ENCODE measurements around the gene ZNF335.
"Not testable (repeated sequence)": the region's sequence is repeated elsewhere in the genome, so short reads cannot be mapped to it uniquely, and the experiment has no call there.

The ZNF335 gene

DNA sequence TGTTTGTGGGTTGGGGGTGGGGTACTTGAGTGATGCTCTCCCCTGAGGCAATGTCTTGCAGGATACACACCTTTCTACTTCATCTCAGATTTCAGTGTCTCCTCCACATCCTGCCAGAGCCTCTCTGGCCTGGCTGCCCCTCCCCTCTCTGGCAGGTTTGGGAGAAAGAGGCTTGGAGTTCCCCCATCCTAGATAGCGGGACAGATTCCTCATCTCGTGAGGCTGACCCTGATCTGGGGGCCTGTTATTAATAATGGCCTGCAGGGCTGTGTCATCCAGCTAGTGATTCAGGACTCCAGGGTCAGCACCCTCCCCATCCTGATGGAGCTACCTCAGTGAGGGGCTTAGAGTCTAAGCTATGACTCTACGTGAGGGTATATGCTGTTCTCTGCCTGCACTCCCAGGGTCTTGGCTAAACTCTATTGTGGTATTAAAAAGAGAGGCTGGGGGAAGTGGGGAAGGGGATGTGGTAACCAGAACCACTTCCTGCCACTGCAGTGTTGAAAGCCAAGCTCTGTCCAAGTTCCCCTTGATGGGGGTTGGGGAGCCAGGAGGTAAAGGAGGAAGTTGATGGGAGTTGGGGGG is 33.0 kb upstream of the ZNF335 start:
- FAIRE-seq (no peak), DNase-seq (ENCODE audit: insufficient read length, low spot score) (no peak)

DNA sequence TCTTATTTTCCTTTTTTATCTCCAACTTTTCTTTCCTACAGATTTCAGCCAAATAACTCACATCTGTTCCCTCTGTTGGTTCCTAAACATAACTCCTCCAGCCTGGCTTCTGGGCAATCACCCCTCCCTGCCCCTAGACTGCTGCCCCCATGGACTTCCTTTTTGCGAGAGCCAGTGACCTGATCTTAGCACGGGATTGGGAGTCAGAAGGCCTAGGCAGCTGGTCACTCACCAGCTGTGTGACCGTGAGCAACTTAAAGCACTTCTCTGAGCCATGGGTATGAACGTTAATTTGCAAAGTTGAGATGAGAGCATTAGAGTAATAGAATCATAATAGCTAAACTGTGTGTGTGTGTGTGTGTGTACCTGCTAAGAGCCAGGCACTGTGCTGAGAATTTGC is 32.2 kb upstream of the ZNF335 start:
- DNase-seq (ENCODE audit: insufficient read length, low spot score) (no peak), FAIRE-seq (no peak)

DNA sequence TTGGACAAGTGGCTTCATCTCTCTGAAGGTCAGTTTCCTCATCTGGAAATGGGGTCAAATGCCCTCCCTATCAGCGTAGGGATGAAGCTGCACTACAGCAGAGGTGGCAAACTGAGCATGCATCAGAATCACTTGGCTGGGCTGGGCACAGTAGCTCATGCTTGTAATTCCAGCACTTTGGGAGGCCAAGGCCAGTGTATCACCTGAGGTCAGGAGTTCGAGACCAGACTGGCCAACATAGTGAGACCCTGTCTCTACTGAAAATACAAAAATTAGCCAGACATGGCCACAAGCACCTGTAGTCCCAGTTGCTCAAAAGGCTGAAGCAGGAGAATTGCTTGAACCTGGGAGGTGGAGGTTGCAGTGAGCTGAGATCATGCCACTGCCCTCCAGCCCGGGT is 30.0 kb upstream of the ZNF335 start:
- no peak for FAIRE-seq
- no peak for DNase-seq (ENCODE audit: insufficient read length, low spot score)

DNA sequence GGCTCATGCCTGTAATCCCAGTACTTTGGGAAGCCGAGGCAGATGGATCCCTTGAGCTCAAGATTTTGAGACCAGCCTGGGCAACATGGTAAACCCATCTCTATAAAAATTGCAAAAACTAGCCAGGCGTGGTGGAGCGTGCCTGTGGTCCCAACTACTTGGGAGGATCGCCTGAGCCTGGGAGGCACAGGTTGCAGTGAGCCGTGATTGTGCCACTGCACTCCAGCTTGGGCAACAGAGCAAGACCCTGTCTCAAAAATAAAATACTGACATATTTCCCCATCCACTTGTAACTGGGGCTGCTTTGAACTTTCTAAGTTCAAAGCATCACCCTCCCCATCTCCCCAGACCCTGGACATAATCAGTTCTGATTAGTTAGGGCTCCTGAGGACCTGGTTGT is 29.5 kb upstream of the ZNF335 start:
- DNase-seq (ENCODE audit: insufficient read length, low spot score): no peak
- FAIRE-seq: no peak

DNA sequence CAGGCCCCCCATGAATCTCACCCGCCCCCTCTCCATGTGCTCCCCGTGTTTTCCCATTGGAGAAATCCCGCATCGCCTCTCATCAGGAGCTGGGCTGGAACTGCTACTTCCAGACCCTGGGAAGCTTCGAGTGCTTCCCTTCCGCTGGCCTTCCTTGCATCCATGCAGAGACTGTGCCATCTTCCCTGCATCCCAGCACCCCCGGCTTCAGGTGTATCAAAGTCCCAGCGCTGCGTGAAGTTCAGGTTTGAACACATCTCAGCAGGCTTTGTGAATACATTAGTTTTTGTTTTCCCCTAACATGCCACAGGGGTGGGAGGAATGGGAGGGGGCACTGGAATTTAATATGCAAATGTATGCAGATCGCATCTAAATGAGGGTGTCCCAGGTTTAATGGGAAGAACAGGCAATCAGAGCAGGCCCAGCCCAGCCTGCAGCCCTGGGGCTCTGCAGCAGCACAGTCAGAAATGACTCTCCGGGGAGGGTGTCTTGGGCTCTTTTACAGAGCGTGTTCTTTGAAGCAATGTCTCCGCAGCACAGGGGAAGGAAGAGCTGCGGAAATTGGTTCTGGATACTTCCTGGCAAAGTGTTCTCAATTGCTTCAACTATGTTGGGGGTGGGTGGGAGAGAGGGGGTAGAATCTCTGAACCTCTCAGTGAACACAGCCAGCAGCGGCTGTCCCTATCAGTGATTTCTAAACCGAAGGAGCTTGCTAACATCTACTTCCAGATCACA is 28.4 kb upstream of the ZNF335 start:
- FAIRE-seq (no peak), DNase-seq (ENCODE audit: insufficient read length, low spot score) (no peak)

DNA sequence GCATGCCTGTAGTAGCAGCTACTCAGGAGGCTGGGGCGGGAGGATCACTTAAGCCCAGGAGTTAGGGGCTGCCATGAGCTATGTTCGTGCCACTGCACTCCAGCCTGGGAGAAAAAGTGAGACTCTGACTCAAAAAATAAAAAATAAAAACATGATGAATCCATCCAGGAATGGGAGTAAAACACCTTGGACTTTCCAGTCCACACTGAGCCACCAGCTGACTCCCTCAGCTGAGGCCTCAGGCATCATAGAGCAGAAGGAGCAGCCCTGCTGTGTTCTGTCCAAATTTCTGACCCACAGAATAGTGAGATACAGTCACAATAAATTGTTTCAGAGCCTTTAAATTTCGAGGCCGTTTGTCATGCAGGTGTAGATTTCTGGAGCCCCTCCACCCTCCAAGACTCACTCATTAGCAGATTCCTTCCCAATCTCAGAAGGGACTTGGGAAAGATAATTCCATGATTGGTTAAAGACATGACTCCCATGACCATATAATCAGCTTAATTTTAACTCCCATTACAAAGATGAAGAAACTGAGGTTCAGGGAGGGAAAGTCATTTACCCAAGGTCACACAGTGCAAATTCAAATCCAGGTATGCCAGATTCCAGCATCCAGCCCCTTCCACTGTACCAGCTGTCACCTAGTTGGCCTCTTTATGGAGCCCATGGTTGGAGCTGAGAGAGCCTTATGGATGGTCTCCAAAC is 27.7 kb upstream of the ZNF335 start:
- no peak for FAIRE-seq
- DNase-seq (ENCODE audit: insufficient read length, low spot score): no peak

DNA sequence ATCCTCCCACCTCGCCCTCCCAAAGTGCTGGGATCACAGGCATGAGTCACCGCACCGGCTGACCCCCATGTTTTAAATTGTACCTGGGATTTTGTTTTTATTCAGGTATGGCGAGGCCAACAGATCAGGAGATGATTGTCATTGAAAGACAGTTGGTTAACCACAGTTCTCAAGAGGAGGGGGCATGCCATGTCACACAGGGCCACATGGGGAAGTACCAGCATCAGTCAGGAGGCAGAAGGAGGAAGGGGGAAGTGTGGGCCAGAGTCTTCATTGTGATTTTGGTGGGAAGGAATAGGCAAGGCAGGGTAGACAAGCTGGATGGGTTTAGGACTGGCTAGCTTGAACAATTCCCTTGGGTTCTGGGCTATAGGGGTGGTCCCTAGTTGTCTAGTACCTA is 26.8 kb upstream of the ZNF335 start:
- FAIRE-seq (no peak), DNase-seq (ENCODE audit: insufficient read length, low spot score) (no peak)

DNA sequence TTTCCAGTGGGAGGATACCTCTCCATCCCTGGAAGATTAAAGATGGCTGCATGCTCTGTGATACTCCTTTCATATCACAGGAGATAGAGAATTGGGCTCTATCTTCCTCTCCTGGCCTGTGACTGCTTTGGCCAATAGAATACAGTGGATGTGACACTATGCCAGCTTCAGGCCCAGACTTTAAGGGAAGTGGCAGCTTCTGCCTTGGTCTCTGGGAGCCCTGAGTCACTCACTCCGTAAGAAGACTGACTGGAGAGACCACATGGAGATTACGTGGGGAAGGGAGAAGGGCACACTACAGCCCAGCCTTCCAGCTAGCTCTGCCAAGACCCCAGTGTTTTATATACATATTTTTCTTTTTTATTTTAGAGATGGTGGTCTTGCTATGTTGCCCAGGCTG is 26.3 kb upstream of the ZNF335 start:
- DNase-seq (ENCODE audit: insufficient read length, low spot score) (no peak), FAIRE-seq (no peak)

DNA sequence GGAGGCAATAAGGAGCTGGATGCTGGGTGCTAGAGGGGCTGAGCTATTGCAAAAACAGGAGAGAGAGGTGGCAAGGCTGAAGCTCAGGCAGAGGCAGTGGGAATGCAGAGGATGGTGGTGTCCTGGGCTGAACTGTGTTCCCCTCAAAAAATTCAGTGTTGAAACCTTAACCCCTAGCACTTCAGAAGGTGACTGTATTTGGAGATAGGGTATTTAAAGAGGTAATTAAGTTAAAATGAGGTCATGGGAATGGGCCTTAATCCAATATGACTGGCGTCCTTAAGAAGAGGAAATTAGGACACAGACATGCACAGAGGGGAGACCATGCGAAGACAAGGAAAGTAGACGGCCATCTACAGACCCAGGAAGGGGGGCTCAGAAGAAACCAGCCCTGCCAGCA is 25.2 kb upstream of the ZNF335 start:
- DNase-seq (ENCODE audit: insufficient read length, low spot score): no peak
- FAIRE-seq: no peak

DNA sequence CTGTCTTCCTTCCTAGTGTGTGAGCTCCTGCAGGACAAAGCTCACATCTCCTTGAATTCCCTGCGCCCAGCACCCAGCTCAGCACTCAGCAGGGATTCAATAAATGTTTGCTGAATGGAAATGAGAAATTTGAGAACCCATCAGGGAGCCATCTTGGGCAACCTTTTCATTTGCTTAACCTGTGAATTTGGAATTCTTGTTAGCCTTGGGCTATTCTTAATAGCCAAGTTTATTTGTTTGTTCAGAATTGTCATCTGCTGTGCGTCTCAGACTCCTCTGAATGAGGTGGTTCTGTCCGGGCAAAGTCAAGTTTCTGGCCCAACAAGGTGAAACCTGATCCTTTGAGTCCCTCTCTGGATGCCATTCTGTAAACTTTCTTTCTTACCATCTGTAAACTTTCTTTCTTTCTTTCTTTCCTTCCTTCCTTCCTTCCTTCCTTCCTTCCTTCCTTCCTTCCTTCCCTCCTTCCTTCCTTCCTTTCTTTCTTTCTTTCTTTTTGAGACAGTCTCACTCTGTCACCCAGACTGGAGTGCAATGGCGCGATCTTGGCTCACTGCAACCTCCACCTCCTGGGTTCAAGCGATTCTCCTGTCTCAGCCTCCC is 23.6 kb upstream of the ZNF335 start:
- not testable (repeated sequence) for DNase-seq (ENCODE audit: insufficient read length, low spot score); FAIRE-seq

DNA sequence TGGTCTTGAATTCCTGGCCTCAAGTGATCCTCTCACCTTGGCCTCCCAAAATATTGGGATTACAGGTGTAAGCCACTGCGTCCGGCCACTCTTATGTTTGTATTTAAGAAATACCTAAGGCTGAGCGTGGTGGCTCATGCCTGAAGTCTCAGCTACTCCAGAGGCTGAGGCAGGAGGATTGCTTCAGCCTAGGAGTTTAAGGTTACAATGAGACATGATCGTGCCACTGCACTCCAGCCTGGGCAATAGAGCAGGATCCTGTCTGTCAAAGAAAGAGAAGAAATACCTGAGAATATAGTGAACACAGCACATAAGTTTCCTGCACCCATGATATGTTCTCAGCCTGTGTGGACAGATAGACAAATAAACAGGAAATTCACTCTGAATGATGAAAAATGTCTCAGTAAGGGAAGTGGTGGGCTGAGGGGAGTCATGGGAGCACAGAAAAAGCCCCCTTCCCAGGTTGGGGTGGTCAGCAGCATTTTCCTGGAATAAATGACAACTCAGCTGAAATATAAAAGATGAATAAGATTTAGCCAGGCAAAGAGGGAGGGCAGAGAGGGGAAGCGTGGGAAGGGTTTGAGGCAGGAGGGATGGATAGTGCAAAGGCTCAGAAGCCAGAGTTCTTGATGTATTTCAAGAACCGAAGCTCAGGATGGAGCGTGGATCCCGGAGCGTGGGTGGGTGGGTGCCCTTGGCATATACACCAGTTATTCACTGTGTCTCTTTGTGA is 22.9 kb upstream of the ZNF335 start:
- DNase-seq (ENCODE audit: insufficient read length, low spot score) (no peak), FAIRE-seq (no peak)

DNA sequence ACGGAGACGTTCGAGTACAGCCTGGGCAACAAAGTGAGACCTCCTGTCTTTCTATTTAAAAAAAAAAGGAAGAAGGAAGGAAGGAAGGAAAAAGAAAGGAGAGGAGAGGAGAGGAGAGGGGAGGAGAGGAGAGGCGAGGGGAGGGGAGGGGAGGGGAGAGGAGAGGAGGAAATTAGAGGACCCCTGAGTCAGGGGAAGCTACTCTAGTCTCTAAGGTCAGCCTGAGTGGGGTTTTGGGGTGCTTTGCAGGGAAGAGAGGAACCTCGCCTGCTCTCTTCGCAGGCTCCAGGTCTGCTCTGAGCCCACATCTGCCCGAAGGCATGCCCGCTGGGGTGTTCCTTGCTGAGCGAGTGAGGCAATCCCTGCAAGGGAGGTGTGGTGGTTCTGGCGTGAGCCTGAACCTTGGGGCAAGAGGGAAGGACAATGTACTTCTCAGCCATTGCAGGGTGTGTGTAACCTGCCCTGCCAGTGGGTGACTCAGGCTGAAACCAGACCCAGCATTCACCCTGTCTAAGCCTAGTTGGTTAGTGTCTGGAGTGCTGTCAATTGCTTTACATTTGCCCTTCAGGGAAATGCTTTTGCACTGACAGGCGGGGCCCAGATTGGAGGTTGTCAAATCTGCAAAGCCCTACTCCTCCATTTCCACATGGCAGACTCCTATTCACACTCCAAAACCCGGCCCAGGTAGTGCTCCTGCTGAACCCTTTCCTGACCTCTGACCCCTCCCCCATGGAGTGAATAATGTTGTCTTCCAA is 21.4 kb upstream of the ZNF335 start:
- DNase-seq (ENCODE audit: insufficient read length, low spot score) (no peak), FAIRE-seq (no peak)

DNA sequence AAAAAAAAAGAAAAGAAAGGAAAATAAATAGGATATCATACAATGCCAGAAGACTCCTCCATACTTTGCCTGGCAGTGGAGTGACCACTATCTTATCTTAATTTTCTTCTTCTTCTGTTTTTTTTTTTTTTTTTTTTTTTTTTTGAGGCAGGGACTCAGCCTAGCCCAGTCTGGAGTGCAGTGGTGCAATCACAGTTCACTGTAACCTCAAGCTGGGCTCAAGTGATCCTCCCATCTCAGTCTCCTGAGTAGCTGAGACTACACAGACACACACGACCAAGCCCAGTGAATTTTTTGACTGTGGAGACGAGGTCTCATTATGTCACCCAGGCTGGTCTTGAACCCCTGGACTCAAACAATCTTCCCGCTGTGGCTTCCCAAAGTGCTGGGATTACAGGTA is 19.6 kb upstream of the ZNF335 start:
- no peak for FAIRE-seq
- no peak for DNase-seq (ENCODE audit: insufficient read length, low spot score)

DNA sequence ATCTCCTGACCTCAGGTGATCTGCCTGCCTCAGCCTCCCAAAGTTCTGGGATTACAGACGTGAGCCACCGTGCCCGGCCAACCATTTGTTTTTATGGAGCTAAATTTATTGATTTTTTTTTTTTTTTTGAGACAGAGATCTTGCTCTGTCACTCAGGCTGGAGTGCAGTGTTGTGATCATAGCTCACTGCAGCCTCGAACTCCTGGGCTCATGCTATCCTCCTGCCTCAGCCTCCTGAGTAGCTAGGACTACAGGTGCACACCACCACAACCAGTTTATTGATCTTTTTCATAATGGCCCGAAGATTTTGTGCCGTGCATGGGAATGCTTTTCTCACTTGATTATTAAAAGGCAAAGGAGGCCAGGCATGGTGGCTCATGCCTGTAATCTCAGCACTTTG is 16.8 kb upstream of the ZNF335 start:
- FAIRE-seq; DNase-seq (ENCODE audit: insufficient read length, low spot score): not testable (repeated sequence)

DNA sequence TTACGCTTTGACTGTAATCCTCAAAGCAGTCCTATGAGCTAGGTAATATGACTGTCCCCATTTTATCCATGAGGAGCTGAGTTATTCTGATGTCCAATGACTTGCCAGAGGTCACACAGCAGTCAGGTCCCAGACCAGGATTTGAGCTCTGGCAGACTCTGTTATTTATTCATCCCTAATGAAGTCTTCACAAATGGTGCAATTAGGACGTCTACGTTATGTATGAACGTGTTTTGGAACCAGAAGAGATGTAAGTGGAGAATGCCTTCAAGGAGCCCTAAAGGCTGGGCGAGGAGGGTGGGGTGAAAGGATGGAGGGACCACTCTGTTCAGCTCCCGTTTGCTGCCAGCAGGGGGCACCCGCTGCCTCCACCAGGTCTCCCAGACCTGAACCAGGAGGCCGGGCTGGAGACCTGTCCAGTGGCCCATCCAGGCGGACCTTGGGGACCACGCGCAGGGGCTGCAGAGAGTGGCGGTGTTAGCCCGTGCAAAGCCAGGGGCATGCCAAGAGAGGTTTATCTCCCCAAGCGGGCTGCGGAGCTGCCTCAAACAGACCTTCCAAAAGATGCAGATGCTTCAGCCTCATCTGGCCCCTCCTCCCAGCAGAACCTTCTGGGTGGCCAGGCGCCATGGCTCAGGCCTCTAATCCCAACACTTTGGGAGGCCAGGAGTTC is 15.2 kb upstream of the ZNF335 start:
- peak; percentile 66 for DNase-seq (ENCODE audit: insufficient read length, low spot score)
- peak; percentile 71 for FAIRE-seq

DNA sequence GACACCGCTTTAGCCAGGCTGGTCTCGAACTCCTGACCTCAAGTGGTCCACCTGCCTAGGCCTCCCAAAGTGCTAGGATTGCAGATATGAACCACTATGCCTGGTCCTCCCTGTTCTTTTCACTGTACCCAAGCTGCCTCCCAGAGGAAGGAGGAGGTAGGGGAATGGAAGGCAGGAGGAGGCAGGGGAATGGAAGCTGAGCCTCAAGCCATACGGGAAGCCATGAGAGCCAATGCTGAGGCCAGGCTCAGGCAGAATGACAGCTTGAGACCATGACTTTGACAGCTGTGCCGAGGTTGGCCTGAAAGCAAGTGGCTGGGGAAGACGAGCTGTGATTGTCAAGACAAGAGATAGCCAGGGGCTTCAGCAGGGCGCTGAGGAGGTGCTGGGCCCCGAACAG is 13.6 kb upstream of the ZNF335 start:
- no peak for DNase-seq (ENCODE audit: insufficient read length, low spot score)
- no peak for FAIRE-seq

DNA sequence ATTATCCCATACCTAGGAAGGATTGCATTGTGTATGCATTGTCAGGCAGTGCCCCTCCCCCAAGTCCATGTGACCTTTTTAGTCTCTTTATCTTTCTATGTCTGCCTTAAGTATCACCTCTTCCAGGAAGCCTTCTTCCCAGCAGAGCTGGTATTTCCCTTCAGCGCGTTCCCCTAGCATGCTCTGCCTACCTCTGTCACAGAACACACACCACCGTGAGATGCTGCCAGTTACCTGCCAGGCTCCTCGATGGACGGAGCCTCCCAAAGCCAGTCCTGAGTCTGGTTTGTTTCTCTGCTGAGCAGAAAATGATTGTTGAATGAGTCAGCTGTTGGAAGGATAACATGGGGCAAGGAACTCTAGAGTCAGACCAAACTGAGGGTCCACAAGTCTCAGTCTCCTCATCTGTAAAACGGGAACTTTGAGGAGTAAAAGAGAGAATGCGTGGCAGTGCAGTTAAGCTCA is 11.3 kb upstream of the ZNF335 start:
- FAIRE-seq: no peak
- no peak for DNase-seq (ENCODE audit: insufficient read length, low spot score)

DNA sequence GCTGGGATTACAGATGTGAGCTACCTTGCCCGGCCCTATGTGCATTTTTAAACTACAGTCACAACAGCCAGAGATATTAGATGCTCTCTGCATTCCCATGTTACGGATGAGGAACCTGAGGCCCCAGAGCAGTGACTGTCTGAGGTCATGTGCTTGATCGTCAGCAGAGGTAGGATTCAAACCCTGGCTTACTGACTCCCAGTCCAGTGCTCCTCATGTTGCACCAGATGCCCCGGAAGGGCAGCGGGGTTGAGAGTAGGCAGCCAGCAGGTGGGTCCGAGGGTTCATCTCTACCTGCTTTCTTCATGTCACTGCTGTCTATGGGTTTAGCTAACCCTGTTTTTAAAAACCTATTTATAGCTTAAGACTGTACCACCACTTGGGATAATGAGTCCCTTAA is 9.3 kb upstream of the ZNF335 start:
- no peak for FAIRE-seq

DNA sequence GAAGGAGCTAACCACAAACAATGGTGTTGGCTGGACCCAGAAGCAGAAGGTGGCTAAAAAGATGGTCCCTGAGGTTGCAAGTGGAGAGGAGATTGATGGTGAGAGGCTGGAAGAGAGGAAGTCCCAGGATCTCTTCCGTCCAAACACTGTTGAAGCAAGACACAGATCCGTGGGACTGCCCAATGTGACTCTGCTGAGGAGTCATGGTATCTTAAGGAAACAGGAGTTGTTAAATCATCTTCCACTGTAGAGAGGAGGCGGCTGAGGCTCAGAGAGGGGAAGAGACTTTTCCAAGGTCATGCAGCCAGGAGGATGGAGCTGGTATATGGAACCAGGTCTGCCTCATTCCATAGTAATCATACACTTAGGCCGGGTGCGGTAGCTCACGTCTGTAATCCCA is 4.1 kb upstream of the ZNF335 start:
- FAIRE-seq: no peak
- no peak for DNase-seq (ENCODE audit: insufficient read length, low spot score)

More for the DNA sequence above, 9.3 kb upstream of the ZNF335 start:
- no peak for DNase-seq (ENCODE audit: insufficient read length, low spot score)

DNA sequence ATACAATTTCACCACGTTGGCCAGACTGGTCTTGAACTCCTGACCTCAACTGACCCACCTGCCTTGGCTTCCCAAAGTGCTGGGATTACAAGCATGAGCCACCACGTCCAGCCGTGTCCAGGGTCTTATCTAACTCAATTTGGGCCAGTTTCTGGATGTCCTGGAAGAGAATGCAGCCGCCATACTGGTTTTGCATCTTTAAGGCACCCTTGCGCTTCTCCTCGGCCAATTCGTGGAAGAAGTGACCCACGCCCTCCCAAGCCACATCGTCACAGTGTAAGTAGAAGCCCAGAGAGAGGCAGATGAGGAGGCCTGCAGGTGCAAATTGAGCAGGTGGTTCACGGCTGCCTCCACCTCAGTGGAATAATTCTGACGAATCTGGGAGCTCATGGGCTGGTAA is 3.7 kb upstream of the ZNF335 start:
- no peak for FAIRE-seq
- no peak for DNase-seq (ENCODE audit: insufficient read length, low spot score)

All from GM19239 (cell line).